Caco-2 (cell line): ENCODE data around the gene LRIG3. TPM values are rescaled to one million over a fixed set of nuclear protein-coding genes. Genes with fewer than 3 reads are reported as not detected.

Source experiments
- Bru-seq: library from RNA; stranded (reverse); fragments of 400-500 nt; gene quantifications from one replicate; lab custom pipeline; 2021; lab: Mats Ljungman, UMichigan
- BruChase-seq, 2 experiments: library from RNA; stranded (reverse); fragments of 400-500 nt; gene quantifications; one replicate each; lab custom pipeline; 2021; lab: Mats Ljungman, UMichigan
- BruUV-seq: library from RNA; stranded (reverse); fragments of 400-500 nt; replicated peaks from 2 replicates; lab custom pipeline; 2021; lab: Mats Ljungman, UMichigan
- CTCF ChIA-PET: fragments of 300-600 bp; sonication (Branson Sonifier 250); formaldehyde crosslinking; loops from one replicate; lab custom pipeline; 2022; ENCODE audit warnings: antibody characterized with exemption; lab: Charles Lee
- POLR2A ChIA-PET: fragments of 300-600 bp; sonication (Branson Sonifier 250); formaldehyde crosslinking; loops from one replicate; lab custom pipeline; 2022; ENCODE audit warnings: antibody characterized with exemption; lab: Charles Lee
- DNase-seq, 2 experiments: peaks; one replicate each; pipeline versions ENCODE4 v3.0.0 to v3.0.0-alpha.2; 2020 to 2022
- H3K27me3 ChIP-seq: replicated peaks from 2 replicates; pipeline ENCODE4 v1.6.0; 2011; ENCODE audit warnings: low read length; ENCODE audit not compliant: control insufficient read depth, insufficient read depth
- H3K36me3 ChIP-seq: 2 replicates; pipeline ENCODE4 v1.5.1; 2011; ENCODE audit warnings: low read length; ENCODE audit not compliant: control insufficient read depth, insufficient read depth
- H3K4me1 ChIP-seq: fragments of 250-450 bp; sonication (Bioruptor Pico); 2 replicates; pipeline ENCODE4 v1.5.1; 2020; ENCODE audit warnings: mild to moderate bottlenecking
- H3K4me3 ChIP-seq: 2 replicates; pipeline ENCODE4 v1.5.1; 2011; ENCODE audit warnings: low read depth, mild to moderate bottlenecking, control low read depth, low read length
- H3K9me3 ChIP-seq: fragments of 250-450 bp; sonication (Bioruptor Pico); 2 replicates; pipeline ENCODE4 v1.5.1; 2020; ENCODE audit warnings: mild to moderate bottlenecking, moderate library complexity
- H3K27ac Mint-ChIP-seq: one replicate; pipeline ENCODE4 v1.8.0; 2022; ENCODE audit warnings: mixed read lengths; ENCODE audit not compliant: unreplicated experiment
- H3K27me3 Mint-ChIP-seq: one replicate; pipeline ENCODE4 v1.8.0; 2022; ENCODE audit warnings: mixed read lengths; ENCODE audit not compliant: insufficient read depth, unreplicated experiment
- H3K36me3 Mint-ChIP-seq: one replicate; pipeline ENCODE4 v1.8.0; 2022; ENCODE audit warnings: mild to moderate bottlenecking, mixed read lengths; ENCODE audit not compliant: insufficient read depth, unreplicated experiment
- H3K4me1 Mint-ChIP-seq: one replicate; pipeline ENCODE4 v1.8.0; 2022; ENCODE audit warnings: low read depth, mixed read lengths; ENCODE audit not compliant: unreplicated experiment
- H3K4me3 Mint-ChIP-seq: one replicate; pipeline ENCODE4 v1.8.0; 2022; ENCODE audit warnings: mild to moderate bottlenecking, moderate library complexity, mixed read lengths; ENCODE audit not compliant: unreplicated experiment
- H3K9me3 Mint-ChIP-seq: one replicate; pipeline ENCODE4 v1.8.0; 2022; ENCODE audit warnings: mixed read lengths; ENCODE audit not compliant: unreplicated experiment
- intact Hi-C: fragments of 100-400 bp; cut with micrococcal nuclease; formaldehyde crosslinking; loops from one replicate; pipeline ENCODE4 v1.10.0; 2022; ENCODE audit not compliant: unreplicated experiment
- long read RNA-seq: library from polyadenylated mRNA; stranded (forward); transcript quantifications from one replicate; pipeline ENCODE4 v2.0.0, GENCODE V29; 2022
- total RNA-seq: library from RNA; stranded (reverse); gene quantifications from 2 replicates; pipeline ENCODE4 v1.2.3, GENCODE V29; 2022
- TF ChIP-seq, protein P1 (sequence below), 2 experiments: fragments of 200-600 bp in 1 of 2; IDR thresholded peaks; 1 replicate in 1 of 2; 2 replicates in 1 of 2; pipeline versions ENCODE4 v1.5.1 to v1.8.0; 2011 to 2022; ENCODE audit warnings: antibody characterized with exemption in 1 of 2, control low read depth in 1 of 2, inconsistent platforms in 1 of 2, low read depth in 1 of 2, low read length in 1 of 2, mild to moderate bottlenecking in 1 of 2, moderate library complexity in 1 of 2; ENCODE audit not compliant: insufficient read depth in 1 of 2, severe bottlenecking in 1 of 2, unreplicated experiment in 1 of 2

Gene LRIG3
- total RNA-seq (19.1 and 19.8 TPM in 2 replicates), Bru-seq, nascent RNA (percentile 80 among the genes with signal in this experiment), BruChase-seq, experiment 1, labeled RNA remaining after a 2-hour chase (percentile 65 among the genes with signal in this experiment), BruChase-seq, experiment 2, labeled RNA remaining after a 6-hour chase (percentile 59 among the genes with signal in this experiment)
- long read RNA-seq, full-length matches to known transcripts = 25 of 28 reads
- long read RNA-seq, partial matches to known transcripts = 0 of 28 reads
- long read RNA-seq, other reads (novel, unspliced or antisense) = 3 of 28 reads

GRCh38 chr12:58920102-58920960 lies at the start of gene LRIG3:
TSS of gene LRIG3 (minus strand) at chr12:58920504. CDS start at chr12:58920235, 269 bp downstream.
- ChIA-PET POLR2A (interaction anchor here (0.6 kb wide), 1 partner anchor 32 kb away, joined by 4 read pairs; no protein-coding TSS in a partner anchor), CTCF (interaction anchor here (1.5 kb wide), 1 partner anchor 379 kb away, joined by 5 read pairs; no protein-coding TSS in a partner anchor)
- Histone ChIP-seq H3K4me3 (peak within 1 kb of the TSS; percentile 59), H3K4me1 (peaks cover 36% of the 10 kb centered on the region), H3K27me3 (no peaks in the 10 kb centered on the region), H3K36me3 (no peaks in the 10 kb centered on the region), H3K9me3 (no peaks in the 10 kb centered on the region)
- intact Hi-C loops = loop anchor here (2.0 to 10.0 kb wide), 4 partner anchors 154 to 573 kb away; no protein-coding TSS in a partner anchor
- Mint-ChIP-seq H3K27me3 (no peaks in the 10 kb centered on the region), H3K4me1 (peaks cover 38% of the 10 kb centered on the region), H3K27ac (peak within 1 kb of the TSS; percentile 82), H3K4me3 (peak within 1 kb of the TSS; percentile 91), H3K9me3 (no peaks in the 10 kb centered on the region), H3K36me3 (peaks cover 8% of the 10 kb centered on the region)
- peak; percentile 81 to 88 for DNase-seq
- TF ChIP-seq, protein P1, sequence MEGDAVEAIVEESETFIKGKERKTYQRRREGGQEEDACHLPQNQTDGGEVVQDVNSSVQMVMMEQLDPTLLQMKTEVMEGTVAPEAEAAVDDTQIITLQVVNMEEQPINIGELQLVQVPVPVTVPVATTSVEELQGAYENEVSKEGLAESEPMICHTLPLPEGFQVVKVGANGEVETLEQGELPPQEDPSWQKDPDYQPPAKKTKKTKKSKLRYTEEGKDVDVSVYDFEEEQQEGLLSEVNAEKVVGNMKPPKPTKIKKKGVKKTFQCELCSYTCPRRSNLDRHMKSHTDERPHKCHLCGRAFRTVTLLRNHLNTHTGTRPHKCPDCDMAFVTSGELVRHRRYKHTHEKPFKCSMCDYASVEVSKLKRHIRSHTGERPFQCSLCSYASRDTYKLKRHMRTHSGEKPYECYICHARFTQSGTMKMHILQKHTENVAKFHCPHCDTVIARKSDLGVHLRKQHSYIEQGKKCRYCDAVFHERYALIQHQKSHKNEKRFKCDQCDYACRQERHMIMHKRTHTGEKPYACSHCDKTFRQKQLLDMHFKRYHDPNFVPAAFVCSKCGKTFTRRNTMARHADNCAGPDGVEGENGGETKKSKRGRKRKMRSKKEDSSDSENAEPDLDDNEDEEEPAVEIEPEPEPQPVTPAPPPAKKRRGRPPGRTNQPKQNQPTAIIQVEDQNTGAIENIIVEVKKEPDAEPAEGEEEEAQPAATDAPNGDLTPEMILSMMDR (IDR thresholded peaks at IDR 0.05; ENCODE audit: insufficient read depth in 1 of 2, low read depth in 1 of 2, low read length in 1 of 2, severe bottlenecking in 1 of 2, unreplicated experiment in 1 of 2) = peak in 1 of 2 experiments; percentile 24
- no TSS peak for BruUV-seq

DNA sequence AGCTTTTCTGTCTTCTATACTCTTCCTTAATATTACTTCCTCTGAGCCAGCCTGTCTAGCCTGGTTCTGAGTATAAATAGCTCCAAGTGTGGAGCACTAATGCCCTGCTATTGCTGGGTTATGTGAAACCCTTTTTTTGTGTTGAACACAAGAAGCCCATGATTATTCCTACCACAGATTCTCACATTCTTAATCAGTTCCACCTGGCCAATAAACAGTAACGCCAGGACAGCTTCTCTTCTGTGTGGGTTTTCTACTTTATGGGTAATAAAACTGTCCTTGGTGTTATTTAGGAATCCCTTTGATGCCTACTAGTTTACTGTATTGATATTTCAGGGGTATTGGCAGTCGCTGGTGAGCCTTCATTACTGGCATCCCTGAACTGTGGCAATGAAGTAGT lies 48.9 kb upstream of the LRIG3 start:
- Histone ChIP-seq H3K4me3 (no peak overlapping the region), H3K4me1 (no peaks in the 10 kb centered on the region), H3K27me3 (no peaks in the 10 kb centered on the region), H3K9me3 (no peaks in the 10 kb centered on the region), H3K36me3 (no peaks in the 10 kb centered on the region)
- no peaks in the 10 kb centered on the region for H3K9me3 Mint-ChIP-seq
- H3K36me3 Mint-ChIP-seq = no peaks in the 10 kb centered on the region
- no peak overlapping the region for H3K27ac Mint-ChIP-seq
- ChIA-PET CTCF (no interaction called here), POLR2A (no interaction called here)
- no peaks in the 10 kb centered on the region for H3K4me1 Mint-ChIP-seq
- intact Hi-C loops = no loop called here
- no peak overlapping the region for H3K4me3 Mint-ChIP-seq
- no TSS peak for BruUV-seq
- no peaks in the 10 kb centered on the region for H3K27me3 Mint-ChIP-seq
- no peak for DNase-seq
- TF ChIP-seq, protein P1 (IDR thresholded peaks at IDR 0.05; ENCODE audit: insufficient read depth in 1 of 2, low read depth in 1 of 2, low read length in 1 of 2, severe bottlenecking in 1 of 2, unreplicated experiment in 1 of 2) = no peak

GRCh38 chr12:58967561-58967960 lies 47.3 kb upstream of the LRIG3 start:
- no peaks in the 10 kb centered on the region for H3K27me3 ChIP-seq
- H3K36me3 ChIP-seq = no peaks in the 10 kb centered on the region
- H3K4me1 ChIP-seq = no peaks in the 10 kb centered on the region
- no peak overlapping the region for H3K4me3 Mint-ChIP-seq
- ChIA-PET CTCF (no interaction called here), POLR2A (no interaction called here)
- intact Hi-C loops = no loop called here
- H3K4me3 ChIP-seq = no peak overlapping the region
- H3K9me3 Mint-ChIP-seq = no peaks in the 10 kb centered on the region
- no peaks in the 10 kb centered on the region for H3K9me3 ChIP-seq
- no peaks in the 10 kb centered on the region for H3K4me1 Mint-ChIP-seq
- no peak overlapping the region for H3K27ac Mint-ChIP-seq
- BruUV-seq = no TSS peak
- TF ChIP-seq, protein P1 (IDR thresholded peaks at IDR 0.05; ENCODE audit: insufficient read depth in 1 of 2, low read depth in 1 of 2, low read length in 1 of 2, severe bottlenecking in 1 of 2, unreplicated experiment in 1 of 2) = no peak
- DNase-seq = no peak
- no peaks in the 10 kb centered on the region for H3K36me3 Mint-ChIP-seq
- no peaks in the 10 kb centered on the region for H3K27me3 Mint-ChIP-seq
